Neural cell (in vitro differentiated cells): ENCODE data around the gene TFB2M. TPM values are rescaled to one million over a fixed set of nuclear protein-coding genes. Genes with fewer than 3 reads are reported as not detected.

Source experiments
- H2AFZ ChIP-seq: fragments of 200-600, 300-800 bp; sonication (generic), shearing (Covaris generic); 2 replicates; pipeline ENCODE4 v1.6.0; 2014; ENCODE audit warnings: low read depth, mild to moderate bottlenecking, antibody characterized with exemption, low read length, moderate library complexity
- H3F3A ChIP-seq: fragments of 200-600 bp; shearing (Covaris generic); 2 replicates; pipeline ENCODE4 v1.6.1; 2016; ENCODE audit warnings: mild to moderate bottlenecking, moderate library complexity, mixed read lengths, antibody characterized with exemption, low read length; ENCODE audit not compliant: insufficient read depth, poor library complexity, severe bottlenecking
- H3K27ac ChIP-seq: fragments of 200-600, 300-800 bp; sonication (generic), shearing (Covaris generic); 2 replicates; pipeline ENCODE4 v1.5.1; 2014; ENCODE audit warnings: mild to moderate bottlenecking, low read length, moderate library complexity
- H3K27me3 ChIP-seq: fragments of 300-800, 200-600 bp; sonication (generic), shearing (Covaris generic); 2 replicates; pipeline ENCODE4 v1.6.0; 2014; ENCODE audit warnings: mild to moderate bottlenecking, low read depth, low read length, moderate library complexity; ENCODE audit not compliant: insufficient read depth
- H3K36me3 ChIP-seq: fragments of 300-800, 200-600 bp; sonication (generic), shearing (Covaris generic); 2 replicates; pipeline ENCODE4 v1.5.1; 2014; ENCODE audit warnings: mild to moderate bottlenecking, antibody characterized with exemption, low read length, moderate library complexity; ENCODE audit not compliant: insufficient read depth
- H3K4me2 ChIP-seq: fragments of 300-800, 200-600 bp; sonication (generic), shearing (Covaris generic); 2 replicates; pipeline ENCODE4 v1.6.0; 2014; ENCODE audit warnings: mild to moderate bottlenecking, low read length
- H3K4me3 ChIP-seq: fragments of 300-800, 200-600 bp; sonication (generic), shearing (Covaris generic); 2 replicates; pipeline ENCODE4 v1.5.1; 2014; ENCODE audit warnings: mild to moderate bottlenecking, low read length, moderate library complexity
- H3K79me2 ChIP-seq: fragments of 200-600 bp; shearing (Covaris generic); replicated peaks from 2 replicates; pipeline ENCODE4 v1.6.0; 2014; ENCODE audit warnings: mild to moderate bottlenecking, low read length, moderate library complexity; ENCODE audit not compliant: insufficient read depth
- H3K9ac ChIP-seq: fragments of 300-800, 200-600 bp; sonication (generic), shearing (Covaris generic); 2 replicates; pipeline ENCODE4 v1.6.1; 2016; ENCODE audit warnings: mild to moderate bottlenecking, low read length, mixed read lengths
- H3K9me2 ChIP-seq: fragments of 200-600 bp; shearing (Covaris generic); 2 replicates; pipeline ENCODE4 v1.6.1; 2016; ENCODE audit warnings: mild to moderate bottlenecking, low read length, mixed read lengths; ENCODE audit not compliant: insufficient read depth
- H3K9me3 ChIP-seq: fragments of 200-600, 300-800 bp; sonication (generic), shearing (Covaris generic); 2 replicates; pipeline ENCODE4 v1.6.1; 2016; ENCODE audit warnings: mild to moderate bottlenecking, mixed run types, low read length, moderate library complexity, mixed read lengths
- H4K20me1 ChIP-seq: fragments of 200-600 bp; shearing (Covaris generic); 2 replicates; pipeline ENCODE4 v1.6.1; 2016; ENCODE audit warnings: mild to moderate bottlenecking, mixed run types; ENCODE audit not compliant: insufficient read depth
- EP300 ChIP-seq: fragments of 450-650 bp; conservative IDR thresholded peaks from 2 replicates; pipeline ENCODE4 v1.6.1; 2014; ENCODE audit warnings: antibody characterized with exemption, mild to moderate bottlenecking, moderate library complexity; ENCODE audit not compliant: poor library complexity, severe bottlenecking
- EZH2 ChIP-seq: fragments of 200-600, 300-800 bp; shearing (Covaris generic), sonication (generic); IDR thresholded peaks from 2 replicates; pipeline ENCODE4 v1.6.1; 2014; ENCODE audit warnings: antibody characterized with exemption, low read length, borderline replicate concordance, mild to moderate bottlenecking; ENCODE audit not compliant: insufficient read depth, poor library complexity, severe bottlenecking
- MXI1 ChIP-seq: fragments of 450-650 bp; conservative IDR thresholded peaks from 2 replicates; pipeline ENCODE4 v1.6.1; 2014; ENCODE audit warnings: antibody characterized with exemption, mild to moderate bottlenecking; ENCODE audit not compliant: poor library complexity, severe bottlenecking
- POLR2AphosphoS5 ChIP-seq: IDR thresholded peaks from 2 replicates; pipeline ENCODE4 v1.6.1; 2012
- RAD21 ChIP-seq: fragments of 450-650 bp; conservative IDR thresholded peaks from 2 replicates; pipeline ENCODE4 v1.6.1; 2014; ENCODE audit warnings: antibody characterized with exemption, mild to moderate bottlenecking, moderate library complexity
- REST ChIP-seq: IDR thresholded peaks from 2 replicates; pipeline ENCODE4 v1.6.1; 2012; ENCODE audit warnings: borderline replicate concordance
- SMC3 ChIP-seq: fragments of 450-650 bp; conservative IDR thresholded peaks from 2 replicates; pipeline ENCODE4 v1.6.1; 2014; ENCODE audit warnings: antibody characterized with exemption, mild to moderate bottlenecking, moderate library complexity; ENCODE audit not compliant: poor library complexity
- TAF1 ChIP-seq: IDR thresholded peaks from 2 replicates; pipeline ENCODE4 v1.6.1; 2012; ENCODE audit warnings: low read depth
- polyA plus RNA-seq: library from polyadenylated mRNA; depleted of rRNA; stranded (reverse); fragments of >200 nt; gene quantifications from 2 replicates; pipeline ENCODE4 v1.2.3, GENCODE V29; 2014
- TF ChIP-seq, protein P1 (sequence below): fragments of 450-650 bp; IDR thresholded peaks from 2 replicates; pipeline ENCODE4 v1.5.1; 2014; ENCODE audit warnings: antibody characterized with exemption, mild to moderate bottlenecking, moderate library complexity; ENCODE audit not compliant: poor library complexity, severe bottlenecking

The TFB2M gene
- polyA plus RNA-seq, 1 donor from 2014 or later = 19.2 TPM

DNA sequence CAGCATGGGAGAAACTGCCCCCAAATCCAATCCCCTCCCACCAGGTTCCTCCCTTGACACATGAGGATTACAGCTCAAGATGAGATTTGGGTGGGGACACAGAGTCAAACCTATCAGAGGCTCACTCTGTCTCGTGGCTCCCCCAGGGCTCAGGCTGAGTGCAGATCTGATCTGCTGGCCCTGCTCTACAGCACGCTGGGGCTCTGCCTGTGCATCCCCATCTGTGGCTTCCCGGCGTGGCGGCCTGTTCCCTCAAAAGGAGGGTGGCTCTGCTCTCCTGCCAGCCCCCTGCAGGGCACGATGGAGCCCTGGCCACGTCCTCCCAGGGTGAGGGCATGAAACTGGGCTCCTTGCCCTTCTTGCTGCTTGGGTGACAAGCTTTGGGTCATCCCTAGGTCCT lies 39.1 kb downstream of the TFB2M start:
- Histone ChIP-seq H3K36me3 (no peaks in the 10 kb centered on the region), H3K4me3 (no peak overlapping the region), H3K9ac (no peak overlapping the region), H3K9me2 (no peaks in the 10 kb centered on the region), H3F3A (no peaks in the 10 kb centered on the region), H4K20me1 (no peaks in the 10 kb centered on the region), H3K27ac (no peak overlapping the region), H2AFZ (no peak overlapping the region), H3K4me2 (no peak overlapping the region), H3K27me3 (no peaks in the 10 kb centered on the region), H3K79me2 (no peaks in the 10 kb centered on the region), H3K9me3 (no peaks in the 10 kb centered on the region)
- TF ChIP-seq, protein P1, sequence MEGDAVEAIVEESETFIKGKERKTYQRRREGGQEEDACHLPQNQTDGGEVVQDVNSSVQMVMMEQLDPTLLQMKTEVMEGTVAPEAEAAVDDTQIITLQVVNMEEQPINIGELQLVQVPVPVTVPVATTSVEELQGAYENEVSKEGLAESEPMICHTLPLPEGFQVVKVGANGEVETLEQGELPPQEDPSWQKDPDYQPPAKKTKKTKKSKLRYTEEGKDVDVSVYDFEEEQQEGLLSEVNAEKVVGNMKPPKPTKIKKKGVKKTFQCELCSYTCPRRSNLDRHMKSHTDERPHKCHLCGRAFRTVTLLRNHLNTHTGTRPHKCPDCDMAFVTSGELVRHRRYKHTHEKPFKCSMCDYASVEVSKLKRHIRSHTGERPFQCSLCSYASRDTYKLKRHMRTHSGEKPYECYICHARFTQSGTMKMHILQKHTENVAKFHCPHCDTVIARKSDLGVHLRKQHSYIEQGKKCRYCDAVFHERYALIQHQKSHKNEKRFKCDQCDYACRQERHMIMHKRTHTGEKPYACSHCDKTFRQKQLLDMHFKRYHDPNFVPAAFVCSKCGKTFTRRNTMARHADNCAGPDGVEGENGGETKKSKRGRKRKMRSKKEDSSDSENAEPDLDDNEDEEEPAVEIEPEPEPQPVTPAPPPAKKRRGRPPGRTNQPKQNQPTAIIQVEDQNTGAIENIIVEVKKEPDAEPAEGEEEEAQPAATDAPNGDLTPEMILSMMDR = no peak
- no peak for TF ChIP-seq REST
- TF ChIP-seq SMC3 = no peak

DNA sequence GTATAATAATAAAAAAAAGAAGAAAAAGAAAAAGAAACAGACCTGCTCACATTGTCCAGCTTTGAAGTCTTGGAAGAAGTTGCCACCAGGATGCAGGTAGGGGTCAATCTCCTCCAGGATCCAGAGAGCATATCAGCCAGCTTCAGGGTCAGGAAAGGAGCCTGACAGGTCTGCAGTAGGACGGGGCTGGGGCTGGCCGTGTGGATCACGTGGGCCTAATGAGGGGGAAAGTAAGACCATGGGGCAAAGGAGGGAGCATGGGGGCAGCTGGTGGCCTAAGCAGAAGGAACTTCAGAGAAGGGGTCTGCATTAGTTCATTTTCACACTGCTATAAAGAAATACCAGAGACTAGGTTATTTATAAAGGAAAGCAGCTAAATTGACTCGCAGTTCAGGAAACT lies 39.7 kb downstream of the TFB2M start:
- Histone ChIP-seq H3K79me2 (no peaks in the 10 kb centered on the region), H3F3A (no peaks in the 10 kb centered on the region), H3K36me3 (no peaks in the 10 kb centered on the region), H3K27ac (no peak overlapping the region), H3K9me2 (no peaks in the 10 kb centered on the region), H3K9ac (no peak overlapping the region), H3K9me3 (no peaks in the 10 kb centered on the region), H3K27me3 (no peaks in the 10 kb centered on the region), H3K4me3 (no peak overlapping the region), H3K4me2 (no peak overlapping the region), H2AFZ (no peak overlapping the region), H4K20me1 (no peaks in the 10 kb centered on the region)
- TF ChIP-seq POLR2AphosphoS5 = no peak
- TF ChIP-seq EP300 = no peak
- no peak for TF ChIP-seq REST
- no peak for TF ChIP-seq MXI1
- TF ChIP-seq SMC3 = no peak
- TF ChIP-seq TAF1 = no peak
- TF ChIP-seq RAD21 = no peak
- no peak for TF ChIP-seq EZH2
- TF ChIP-seq, protein P1 = no peak
